Ishikawa (cell line): Measurements from ENCODE around the gene SH2D2A.

ENCODE experiments used
- CEBPB ChIP-seq: IDR thresholded peaks from 2 replicates; pipeline ENCODE4 v1.6.1; 2012
- CREB1 ChIP-seq: IDR thresholded peaks from 2 replicates; pipeline ENCODE4 v1.6.1; 2012; ENCODE audit warnings: low read depth
- EGR1 ChIP-seq: IDR thresholded peaks from 2 replicates; pipeline ENCODE4 v1.6.1; 2012
- EP300 ChIP-seq: IDR thresholded peaks from 2 replicates; pipeline ENCODE4 v1.6.1; 2012; ENCODE audit warnings: borderline replicate concordance
- FOXM1 ChIP-seq: IDR thresholded peaks from 2 replicates; pipeline ENCODE4 v1.6.1; 2012; ENCODE audit warnings: low read depth, borderline replicate concordance
- NFIC ChIP-seq: IDR thresholded peaks from 2 replicates; pipeline ENCODE4 v1.6.1; 2012
- RAD21 ChIP-seq: IDR thresholded peaks from 2 replicates; pipeline ENCODE4 v1.6.1; 2012; ENCODE audit warnings: low read depth
- TAF1 ChIP-seq: IDR thresholded peaks from 2 replicates; pipeline ENCODE4 v1.6.1; 2012; ENCODE audit warnings: low read depth, mild to moderate bottlenecking
- TCF12 ChIP-seq: IDR thresholded peaks from 2 replicates; pipeline ENCODE4 v1.6.1; 2012; ENCODE audit warnings: low read depth
- TEAD4 ChIP-seq: IDR thresholded peaks from 2 replicates; pipeline ENCODE4 v1.6.1; 2012
- YY1 ChIP-seq: IDR thresholded peaks from 2 replicates; pipeline ENCODE4 v1.6.1; 2012; ENCODE audit warnings: low read depth
- ZBTB7A ChIP-seq: IDR thresholded peaks from 2 replicates; pipeline ENCODE4 v1.6.1; 2012; ENCODE audit warnings: low read depth
- TF ChIP-seq, protein P1 (sequence below): IDR thresholded peaks from 2 replicates; pipeline ENCODE4 v1.6.1; 2012; ENCODE audit warnings: low read depth, mild to moderate bottlenecking
- TF ChIP-seq, protein P2 (sequence below): IDR thresholded peaks from 2 replicates; pipeline ENCODE4 v1.6.1; 2012
- TF ChIP-seq, protein P3 (sequence below): IDR thresholded peaks from 2 replicates; pipeline ENCODE4 v1.6.1; 2012

Gene SH2D2A

DNA sequence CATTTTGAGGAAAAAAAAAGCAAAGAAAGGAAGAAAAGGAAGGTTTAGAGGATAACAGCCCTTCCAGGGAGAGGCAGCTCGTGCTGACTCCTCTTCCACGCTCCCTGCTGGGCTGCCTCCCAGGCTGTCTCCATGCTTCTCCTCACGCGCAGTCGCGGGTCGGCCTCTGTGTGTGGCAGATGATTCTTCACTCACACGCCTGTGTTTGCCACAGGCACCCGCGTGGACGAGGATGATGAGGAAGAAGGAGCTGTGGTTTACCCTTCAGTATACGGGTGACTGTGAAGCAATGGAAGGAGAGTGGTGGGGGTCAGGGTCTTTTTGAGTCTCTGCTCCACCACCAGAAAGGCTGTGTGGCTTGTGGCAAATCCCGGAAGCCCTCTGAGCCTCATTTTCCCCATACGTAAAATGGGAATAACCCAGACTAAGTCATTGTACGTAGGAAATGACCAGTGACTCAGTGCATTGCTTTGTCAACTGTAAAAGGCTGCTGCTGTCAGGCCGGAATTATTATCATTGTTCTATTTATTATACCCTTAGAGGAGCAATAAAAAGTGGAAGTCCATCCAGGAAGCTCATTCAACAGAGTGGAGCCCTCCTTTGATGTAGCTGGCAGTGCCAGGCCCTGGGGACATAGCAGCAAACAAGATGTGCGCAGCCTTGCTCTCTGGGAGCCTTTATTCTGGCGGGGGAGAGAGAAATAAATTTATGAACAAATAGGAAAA lies 11.9 kb upstream of the SH2D2A start:
- no peak for TF ChIP-seq FOXM1
- TF ChIP-seq TEAD4: no peak
- TF ChIP-seq EP300: no peak
- TF ChIP-seq NFIC: no peak
- TF ChIP-seq, protein P1, sequence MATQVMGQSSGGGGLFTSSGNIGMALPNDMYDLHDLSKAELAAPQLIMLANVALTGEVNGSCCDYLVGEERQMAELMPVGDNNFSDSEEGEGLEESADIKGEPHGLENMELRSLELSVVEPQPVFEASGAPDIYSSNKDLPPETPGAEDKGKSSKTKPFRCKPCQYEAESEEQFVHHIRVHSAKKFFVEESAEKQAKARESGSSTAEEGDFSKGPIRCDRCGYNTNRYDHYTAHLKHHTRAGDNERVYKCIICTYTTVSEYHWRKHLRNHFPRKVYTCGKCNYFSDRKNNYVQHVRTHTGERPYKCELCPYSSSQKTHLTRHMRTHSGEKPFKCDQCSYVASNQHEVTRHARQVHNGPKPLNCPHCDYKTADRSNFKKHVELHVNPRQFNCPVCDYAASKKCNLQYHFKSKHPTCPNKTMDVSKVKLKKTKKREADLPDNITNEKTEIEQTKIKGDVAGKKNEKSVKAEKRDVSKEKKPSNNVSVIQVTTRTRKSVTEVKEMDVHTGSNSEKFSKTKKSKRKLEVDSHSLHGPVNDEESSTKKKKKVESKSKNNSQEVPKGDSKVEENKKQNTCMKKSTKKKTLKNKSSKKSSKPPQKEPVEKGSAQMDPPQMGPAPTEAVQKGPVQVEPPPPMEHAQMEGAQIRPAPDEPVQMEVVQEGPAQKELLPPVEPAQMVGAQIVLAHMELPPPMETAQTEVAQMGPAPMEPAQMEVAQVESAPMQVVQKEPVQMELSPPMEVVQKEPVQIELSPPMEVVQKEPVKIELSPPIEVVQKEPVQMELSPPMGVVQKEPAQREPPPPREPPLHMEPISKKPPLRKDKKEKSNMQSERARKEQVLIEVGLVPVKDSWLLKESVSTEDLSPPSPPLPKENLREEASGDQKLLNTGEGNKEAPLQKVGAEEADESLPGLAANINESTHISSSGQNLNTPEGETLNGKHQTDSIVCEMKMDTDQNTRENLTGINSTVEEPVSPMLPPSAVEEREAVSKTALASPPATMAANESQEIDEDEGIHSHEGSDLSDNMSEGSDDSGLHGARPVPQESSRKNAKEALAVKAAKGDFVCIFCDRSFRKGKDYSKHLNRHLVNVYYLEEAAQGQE: no peak
- TF ChIP-seq CREB1: no peak
- TF ChIP-seq TCF12: no peak
- no peak for TF ChIP-seq YY1
- no peak for TF ChIP-seq TAF1
- TF ChIP-seq, protein P2, sequence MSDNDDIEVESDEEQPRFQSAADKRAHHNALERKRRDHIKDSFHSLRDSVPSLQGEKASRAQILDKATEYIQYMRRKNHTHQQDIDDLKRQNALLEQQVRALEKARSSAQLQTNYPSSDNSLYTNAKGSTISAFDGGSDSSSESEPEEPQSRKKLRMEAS: no peak
- TF ChIP-seq, protein P3, sequence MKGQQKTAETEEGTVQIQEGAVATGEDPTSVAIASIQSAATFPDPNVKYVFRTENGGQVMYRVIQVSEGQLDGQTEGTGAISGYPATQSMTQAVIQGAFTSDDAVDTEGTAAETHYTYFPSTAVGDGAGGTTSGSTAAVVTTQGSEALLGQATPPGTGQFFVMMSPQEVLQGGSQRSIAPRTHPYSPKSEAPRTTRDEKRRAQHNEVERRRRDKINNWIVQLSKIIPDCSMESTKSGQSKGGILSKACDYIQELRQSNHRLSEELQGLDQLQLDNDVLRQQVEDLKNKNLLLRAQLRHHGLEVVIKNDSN: no peak
- no peak for TF ChIP-seq ZBTB7A
- no peak for TF ChIP-seq EGR1
- no peak for TF ChIP-seq CEBPB
- no peak for TF ChIP-seq RAD21

DNA sequence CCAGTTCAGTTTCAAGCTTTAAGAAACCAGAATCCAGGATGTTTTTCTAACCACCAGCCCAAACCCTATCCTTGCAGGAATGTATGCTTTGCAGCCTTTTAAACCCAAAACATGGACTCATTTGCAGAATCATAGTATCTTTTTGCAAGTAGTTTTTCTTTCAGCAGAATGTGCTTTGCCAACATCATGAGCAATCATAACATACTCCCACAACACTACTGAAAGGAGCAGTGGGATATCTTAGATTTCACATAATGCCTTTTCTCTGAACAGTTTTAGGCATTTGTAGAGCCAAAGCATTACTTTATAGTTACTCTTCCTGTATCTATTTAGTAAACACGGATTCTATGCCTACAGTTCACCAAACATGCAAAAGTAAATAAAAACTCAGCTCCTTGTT lies 10.0 kb upstream of the SH2D2A start:
- TF ChIP-seq TCF12 (no peak), EP300 (no peak), CREB1 (no peak), NFIC (no peak), RAD21 (no peak), FOXM1 (no peak), TAF1 (no peak), TEAD4 (no peak), ZBTB7A (no peak), CEBPB (no peak), YY1 (no peak), EGR1 (no peak)
- TF ChIP-seq, protein P1: no peak
- TF ChIP-seq, protein P3: no peak
- TF ChIP-seq, protein P2: no peak

DNA sequence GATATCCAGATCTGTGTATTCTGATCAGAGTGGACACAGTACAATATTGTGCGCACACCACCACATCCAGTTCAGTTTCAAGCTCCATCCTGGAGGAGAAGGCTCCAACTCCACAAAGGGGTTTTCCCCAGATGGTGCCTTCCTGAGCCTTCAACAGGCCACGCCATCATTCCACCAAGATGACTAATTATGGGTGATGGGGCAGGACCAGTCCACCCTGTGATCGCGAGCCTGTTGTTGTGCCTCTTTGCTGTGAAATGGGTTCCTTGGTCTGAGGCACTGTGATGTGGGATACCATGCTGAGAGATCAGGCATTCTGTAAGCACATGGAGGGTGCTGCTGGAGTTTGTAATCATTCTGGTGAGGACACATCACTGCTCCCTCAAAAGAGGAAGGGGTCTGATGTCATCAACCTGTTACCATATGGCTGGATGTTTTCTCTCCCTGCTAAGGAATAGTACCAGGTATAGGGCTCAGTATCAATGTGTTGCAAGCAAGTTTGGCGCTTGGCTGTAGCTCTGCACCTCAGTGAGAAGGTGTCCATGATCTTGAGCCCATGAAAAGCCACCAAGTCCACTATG lies 6.7 kb upstream of the SH2D2A start:
- TF ChIP-seq TCF12 (no peak), CEBPB (no peak), ZBTB7A (no peak), YY1 (no peak), CREB1 (no peak), TAF1 (no peak), TEAD4 (no peak), EP300 (no peak)
- TF ChIP-seq, protein P3: no peak
- TF ChIP-seq, protein P1: no peak
- TF ChIP-seq, protein P2: no peak
